Endometrial microvascular endothelial cells (primary cell): Measurements from ENCODE around the gene RELCH. TPM values are rescaled to one million over a fixed set of nuclear protein-coding genes. Genes with fewer than 3 reads are reported as not detected.

ENCODE experiments used
- in situ Hi-C: cut with HindIII; loops from 2 replicates; pipeline ENCODE4 v1.10.0; 2017; ENCODE audit warnings: low sequenced_read_pairs, low pct_unique_long_range_greater_than_20kb; ENCODE audit errors: inconsistent ontology term
- total RNA-seq: library from RNA; depleted of rRNA; stranded (reverse); fragments of >200 nt; gene quantifications from one replicate; pipeline ENCODE4 v1.2.3, GENCODE V29; 2015; ENCODE audit errors: inconsistent ontology term

Gene RELCH
- total RNA-seq, 1 donor from 2014 or later, result 14.3 TPM

- in situ Hi-C loops, result no loop called here
These were observed 3.4 kb upstream of the RELCH start for GRCh38 chr18:62183578-62184195.

GRCh38 chr18:62186499-62186773 is 619 bp upstream of the RELCH start:
- in situ Hi-C loops, result no loop called here

- in situ Hi-C loops, result no loop called here
These were observed 772 bp downstream of the RELCH start for GRCh38 chr18:62187543-62188510.

- in situ Hi-C loops, result no loop called here
These were observed 2.2 kb downstream of the RELCH start for GRCh38 chr18:62189208-62189607.

GRCh38 chr18:62196079-62196478 is 9.0 kb downstream of the RELCH start:
- in situ Hi-C loops, result no loop called here

GRCh38 chr18:62196980-62197379 is 9.9 kb downstream of the RELCH start:
- in situ Hi-C loops, result no loop called here

- in situ Hi-C loops, result no loop called here
These were observed 11.2 kb downstream of the RELCH start for GRCh38 chr18:62198259-62198658.

- in situ Hi-C loops, result no loop called here
These were observed 12.6 kb downstream of the RELCH start for GRCh38 chr18:62199629-62200028.

GRCh38 chr18:62200121-62200914 is 13.3 kb downstream of the RELCH start:
- in situ Hi-C loops, result no loop called here

GRCh38 chr18:62201870-62202269 is 14.8 kb downstream of the RELCH start:
- in situ Hi-C loops, result no loop called here

GRCh38 chr18:62205824-62206223 is 18.8 kb downstream of the RELCH start:
- in situ Hi-C loops, result no loop called here

GRCh38 chr18:62206593-62206992 is 19.5 kb downstream of the RELCH start:
- in situ Hi-C loops, result no loop called here

GRCh38 chr18:62209046-62209445 is 22.0 kb downstream of the RELCH start:
- in situ Hi-C loops, result no loop called here

GRCh38 chr18:62210138-62210537 is 23.1 kb downstream of the RELCH start:
- in situ Hi-C loops, result no loop called here

- in situ Hi-C loops, result no loop called here
These were observed 24.3 kb downstream of the RELCH start for GRCh38 chr18:62211325-62211828.

GRCh38 chr18:62214790-62215189 is 27.7 kb downstream of the RELCH start:
- in situ Hi-C loops, result no loop called here

GRCh38 chr18:62224229-62224628 is 37.2 kb downstream of the RELCH start:
- in situ Hi-C loops, result no loop called here

- in situ Hi-C loops, result no loop called here
These were observed 39.0 kb downstream of the RELCH start for GRCh38 chr18:62226047-62226446.

- in situ Hi-C loops, result no loop called here
These were observed 49.2 kb downstream of the RELCH start for GRCh38 chr18:62236252-62236651.
